Left lung (tissue), 14 donors: Measurements from ENCODE around the gene KISS1. TPM values are rescaled to one million over a fixed set of nuclear protein-coding genes. Genes with fewer than 3 reads are reported as not detected.
"Not testable (repeated sequence)": the region's sequence is repeated elsewhere in the genome, so short reads cannot be mapped to it uniquely, and the experiment has no call there.

Source experiments
- ATAC-seq: fragments of 200-7000 bp; cut with Tn5 transposase; one replicate; pipeline ENCODE4 v1.9.1; 2020; ENCODE audit warnings: moderate library complexity
- DNase-seq, 4 donors: peaks; one replicate each; pipeline ENCODE4 v3.0.0-alpha.2; 2013 to 2020
- H3K27ac ChIP-seq, 2 donors: fragments of 200-600 bp; sonication (generic) in 1 of 2; one replicate each; pipeline versions ENCODE4 v1.5.0 to v1.8.0; 2020 to 2021
- H3K27me3 ChIP-seq, 2 donors: fragments of 200-600 bp; sonication (generic) in 1 of 2; one replicate each; pipeline versions ENCODE4 v1.5.0 to v1.8.0; 2020 to 2021
- H3K36me3 ChIP-seq, 2 donors: fragments of 200-600 bp; sonication (generic) in 1 of 2; one replicate each; pipeline versions ENCODE4 v1.5.0 to v1.8.0; 2020 to 2021
- H3K4me1 ChIP-seq, 2 donors: fragments of 200-600 bp; one replicate each; pipeline ENCODE4 v1.8.0; 2021
- H3K4me3 ChIP-seq, 2 donors: fragments of 200-600 bp; sonication (generic) in 1 of 2; one replicate each; pipeline versions ENCODE4 v1.5.0 to v1.8.0; 2020 to 2021; ENCODE audit warnings: mild to moderate bottlenecking in 1 of 2
- H3K9me3 ChIP-seq, 2 donors: fragments of 200-600 bp; sonication (generic) in 1 of 2; one replicate each; pipeline versions ENCODE4 v1.5.0 to v1.8.0; 2020 to 2021
- CTCF ChIP-seq, 2 donors: fragments of 200-600 bp; sonication (generic) in 1 of 2; IDR thresholded peaks; one replicate each; pipeline versions ENCODE4 v1.5.0 to v1.8.0; 2021; ENCODE audit warnings: antibody characterized with exemption in 2 of 2
- intact Hi-C, 2 donors: fragments of 100-400 bp; cut with DNase I; formaldehyde crosslinking; loops; one replicate each; pipeline versions ENCODE4 v1.11.2 to v1.14.2; 2022
- long read RNA-seq, 12 donors: library from polyadenylated mRNA in 2 of 12; unstranded in 2 of 12; transcript quantifications; one replicate each; pipeline ENCODE4 v2.0.0 and lab custom pipeline, GENCODE V29; 2019 to 2026
- polyA plus RNA-seq, 6 donors: library from polyadenylated mRNA; unstranded; fragments of 120-200 nt; gene quantifications; one replicate each; pipeline ENCODE4 v1.2.1, GENCODE V29; 2013; ENCODE audit not compliant: insufficient read length in 6 of 6
- total RNA-seq, 2 donors: library from RNA; stranded (reverse); fragmentation: NEBNext Ultra II Directional; extraction: Animal tissue kit (Norgen Biotek cat#: 25700); gene quantifications; one replicate each; pipeline ENCODE4 v1.2.1, GENCODE V29; 2021
- donor health status: DM: no; HTN: yes; CAD: no.
- donor health status: DM: no; HTN: no; CAD: no.

The KISS1 gene
- total RNA-seq (1 to 10 TPM in 1 of 2 donors, not detected in 1; 1.5 TPM), polyA plus RNA-seq (1 to 10 TPM in 1 of 6 donors, under 1 TPM in 2, not detected in 3; 0.38 to 2.3 (median 0.38) TPM)
- long read RNA-seq, donor 1, result 0 reads
- long read RNA-seq, donor 2, partial matches to known transcripts, result 0 of 1 reads
- long read RNA-seq, donor 2, other reads (novel, unspliced or antisense), result 0 of 1 reads
- long read RNA-seq, donor 3, result 0 reads
- long read RNA-seq, donor 4, result 0 reads
- long read RNA-seq, donor 5, result 0 reads
- long read RNA-seq, donor 6, result 0 reads
- long read RNA-seq, donor 7, result 0 reads
- long read RNA-seq, donor 8, result 0 reads
- long read RNA-seq, donor 9, result 0 reads
- long read RNA-seq, donor 10, result 0 reads
- long read RNA-seq, donor 11, partial matches to known transcripts, result 0 of 1 reads
- long read RNA-seq, donor 11, other reads (novel, unspliced or antisense), result 0 of 1 reads
- long read RNA-seq, donor 12, result 0 reads

- ATAC-seq (no peak), DNase-seq (no peak)
- no peaks in the 10 kb centered on the region for H3K9me3 ChIP-seq
- intact Hi-C loops, result no loop called here
- no peaks in the 10 kb centered on the region for H3K4me1 ChIP-seq
- H3K36me3 ChIP-seq, result no peaks in the 10 kb centered on the region
- H3K27ac ChIP-seq, result no peak within 1 kb of the TSS
- H3K4me3 ChIP-seq, result no peak within 1 kb of the TSS
- H3K27me3 ChIP-seq, result peaks cover 0 to 55% of the 10 kb centered on the region in 2 donors
- no peak for TF ChIP-seq CTCF (IDR thresholded peaks at IDR 0.05)
These were observed at the start of gene KISS1 for GRCh38 chr1:204196068-204196795. TSS of gene KISS1 (minus strand) at chr1:204196491. CDS start at chr1:204192876, 3,615 bp downstream.

GRCh38 chr1:204242920-204243319 lies 46.6 kb upstream of the KISS1 start:
- intact Hi-C loops, result no loop called here
- H3K4me3 ChIP-seq, result no peak overlapping the region
- no peak for DNase-seq
- no peaks in the 10 kb centered on the region for H3K4me1 ChIP-seq
- H3K9me3 ChIP-seq, result no peaks in the 10 kb centered on the region
- H3K27ac ChIP-seq, result no peak overlapping the region
- no peak for TF ChIP-seq CTCF (IDR thresholded peaks at IDR 0.05)
- H3K27me3 ChIP-seq, result no peaks in the 10 kb centered on the region
- no peaks in the 10 kb centered on the region for H3K36me3 ChIP-seq
- no peak for ATAC-seq

GRCh38 chr1:204241914-204242313 lies 45.6 kb upstream of the KISS1 start:
- Histone ChIP-seq H3K36me3 (no peaks in the 10 kb centered on the region), H3K9me3 (no peaks in the 10 kb centered on the region), H3K4me1 (no peaks in the 10 kb centered on the region), H3K27me3 (no peaks in the 10 kb centered on the region), H3K27ac (no peak overlapping the region), H3K4me3 (no peak overlapping the region)
- TF ChIP-seq CTCF (IDR thresholded peaks at IDR 0.05), result no peak
- intact Hi-C loops, result no loop called here
- DNase-seq (no peak), ATAC-seq (no peak)

GRCh38 chr1:204241050-204241449 lies 44.8 kb upstream of the KISS1 start:
- ATAC-seq, result no peak
- intact Hi-C loops, result no loop called here
- Histone ChIP-seq H3K9me3 (no peaks in the 10 kb centered on the region), H3K4me1 (no peaks in the 10 kb centered on the region), H3K27me3 (no peaks in the 10 kb centered on the region), H3K36me3 (no peaks in the 10 kb centered on the region), H3K4me3 (no peak overlapping the region), H3K27ac (no peak overlapping the region)
- no peak for DNase-seq
- no peak for TF ChIP-seq CTCF (IDR thresholded peaks at IDR 0.05)

- Histone ChIP-seq H3K36me3 (no peaks in the 10 kb centered on the region), H3K4me1 (no peaks in the 10 kb centered on the region), H3K9me3 (no peaks in the 10 kb centered on the region), H3K27me3 (no peaks in the 10 kb centered on the region), H3K4me3 (no peak overlapping the region), H3K27ac (no peak overlapping the region)
- intact Hi-C loops, result no loop called here
- DNase-seq, result no peak
- no peak for TF ChIP-seq CTCF (IDR thresholded peaks at IDR 0.05)
- no peak for ATAC-seq
These were observed 43.9 kb upstream of the KISS1 start for GRCh38 chr1:204240233-204240632.

- ATAC-seq, intact Hi-C loops, H3K27ac ChIP-seq, H3K9me3 ChIP-seq, H3K27me3 ChIP-seq, H3K4me3 ChIP-seq, DNase-seq, H3K4me1 ChIP-seq, H3K36me3 ChIP-seq: not testable (repeated sequence)
These were observed 43.1 kb upstream of the KISS1 start for GRCh38 chr1:204239401-204239800.

GRCh38 chr1:204238520-204238919 lies 42.2 kb upstream of the KISS1 start:
- H3K27me3 ChIP-seq, H3K9me3 ChIP-seq, H3K36me3 ChIP-seq, H3K4me1 ChIP-seq, H3K27ac ChIP-seq, DNase-seq, H3K4me3 ChIP-seq, ATAC-seq, intact Hi-C loops: not testable (repeated sequence)

- ATAC-seq, H3K4me1 ChIP-seq, H3K4me3 ChIP-seq, H3K36me3 ChIP-seq, H3K27me3 ChIP-seq, DNase-seq, H3K27ac ChIP-seq, H3K9me3 ChIP-seq, intact Hi-C loops: not testable (repeated sequence)
These were observed 41.2 kb upstream of the KISS1 start for GRCh38 chr1:204237515-204237914.
